ENCODE measurements around the gene PSMD13. TPM values are rescaled to one million over a fixed set of nuclear protein-coding genes. Genes with fewer than 3 reads are reported as not detected.

The PSMD13 gene
- total RNA-seq, 4 donors from 2014 or later, result 85.8 to 114 (median 93.5) TPM

- H3K27ac ChIP-seq, result no peak overlapping the region
- no peak overlapping the region for H3K4me3 ChIP-seq
- no peak for ATAC-seq
- peaks cover 0 to 9% (median 0%) of the 10 kb centered on the region in 3 donors for H3K4me1 ChIP-seq
- peaks cover 45% of the 10 kb centered on the region for H3K27me3 ChIP-seq
- TF ChIP-seq POLR2A (IDR thresholded peaks at IDR 0.05), result no peak
- no peak for TF ChIP-seq EP300 (IDR thresholded peaks at IDR 0.05)
- TF ChIP-seq POLR2AphosphoS5 (IDR thresholded peaks at IDR 0.05), result no peak
- TF ChIP-seq CTCF (IDR thresholded peaks at IDR 0.05), result no peak
- no peaks in the 10 kb centered on the region for H3K9me3 ChIP-seq
- 75 to 80% methylated on average over 1 of the region's 8 CpGs for WGBS, 2 donors (ENCODE audit: low coverage in 1 of 2)
- no peaks in the 10 kb centered on the region for H3K36me3 ChIP-seq
Observed at GRCh38 chr11:271319-271715, 34.5 kb downstream of the PSMD13 start.

- 64 to 90% methylated on average over 3 to 4 of the region's 22 CpGs for WGBS, 2 donors (ENCODE audit: low coverage in 1 of 2)
- ATAC-seq, result no peak
- no peak overlapping the region for H3K4me3 ChIP-seq
- TF ChIP-seq EP300 (IDR thresholded peaks at IDR 0.05) (no peak), POLR2AphosphoS5 (IDR thresholded peaks at IDR 0.05) (no peak), CTCF (IDR thresholded peaks at IDR 0.05) (no peak), POLR2A (IDR thresholded peaks at IDR 0.05) (no peak)
- H3K27me3 ChIP-seq, result peaks cover 46% of the 10 kb centered on the region
- no peak overlapping the region for H3K27ac ChIP-seq
- no peaks in the 10 kb centered on the region for H3K9me3 ChIP-seq
- H3K4me1 ChIP-seq, result peaks cover 0 to 9% (median 0%) of the 10 kb centered on the region in 3 donors
- no peaks in the 10 kb centered on the region for H3K36me3 ChIP-seq
Observed at GRCh38 chr11:272195-272930, 35.6 kb downstream of the PSMD13 start.

GRCh38 chr11:272931-273198, 36.1 kb downstream of the PSMD13 start:
- Histone ChIP-seq H3K36me3 (no peaks in the 10 kb centered on the region), H3K27me3 (peaks cover 47% of the 10 kb centered on the region), H3K4me3 (no peak overlapping the region), H3K27ac (no peak overlapping the region), H3K4me1 (peaks cover 0 to 4% (median 0%) of the 10 kb centered on the region in 3 donors), H3K9me3 (no peaks in the 10 kb centered on the region)
- ATAC-seq, result no peak
- WGBS, 2 donors (ENCODE audit: low coverage in 1 of 2), result 66 to 90% methylated on average over 3 to 4 of the region's 6 CpGs
- no peak for TF ChIP-seq CTCF (IDR thresholded peaks at IDR 0.05)
- TF ChIP-seq POLR2A (IDR thresholded peaks at IDR 0.05), result no peak
- TF ChIP-seq POLR2AphosphoS5 (IDR thresholded peaks at IDR 0.05), result no peak
- no peak for TF ChIP-seq EP300 (IDR thresholded peaks at IDR 0.05)

GRCh38 chr11:276219-276618, 39.4 kb downstream of the PSMD13 start:
- no peak for ATAC-seq
- TF ChIP-seq EP300 (IDR thresholded peaks at IDR 0.05) (no peak), POLR2AphosphoS5 (IDR thresholded peaks at IDR 0.05) (no peak), POLR2A (IDR thresholded peaks at IDR 0.05) (no peak), CTCF (IDR thresholded peaks at IDR 0.05) (no peak)
- Histone ChIP-seq H3K27ac (no peak overlapping the region), H3K4me3 (no peak overlapping the region), H3K36me3 (no peaks in the 10 kb centered on the region), H3K9me3 (no peaks in the 10 kb centered on the region), H3K27me3 (peaks cover 59% of the 10 kb centered on the region), H3K4me1 (peaks cover 0 to 27% (median 17%) of the 10 kb centered on the region in 3 donors)
